ENCODE measurements around the gene DOCK9. TPM values are rescaled to one million over a fixed set of nuclear protein-coding genes. Genes with fewer than 3 reads are reported as not detected.

DOCK9 gene
- total RNA-seq, 1 experiment from 2014 or later: 36.6 TPM

GRCh38 chr13:98877466-98877865 lies 100.4 kb downstream of the DOCK9 start:
- Mint-ChIP-seq H3K9me3 (peaks cover 26% of the 10 kb centered on the region), H3K27me3 (ENCODE audit: low read depth) (no peaks in the 10 kb centered on the region), H3K36me3 (peaks cover 32% of the 10 kb centered on the region), H3K27ac (no peak overlapping the region; the same call in 1 of the 2 replicates), H3K4me1 (peaks cover 34% of the 10 kb centered on the region), H3K4me3 (no peak overlapping the region)
- TF ChIP-seq ZNF232 (CRISPR knock-in tag; IDR thresholded peaks at IDR 0.05) (no peak), EMX1 (CRISPR knock-in tag; IDR thresholded peaks at IDR 0.05) (no peak), TCF7 (CRISPR knock-in tag; IDR thresholded peaks at IDR 0.05; ENCODE audit: low read depth) (no peak), ZNF138 (CRISPR knock-in tag; conservative IDR thresholded peaks at IDR 0.05) (no peak), ATF2 (CRISPR knock-in tag; IDR thresholded peaks at IDR 0.05; ENCODE audit: borderline replicate concordance, low read depth) (no peak), NR3C1 (CRISPR knock-in tag; conservative IDR thresholded peaks at IDR 0.05; ENCODE audit: low read depth) (no peak), ZNF671 (CRISPR knock-in tag; IDR thresholded peaks at IDR 0.05) (no peak), RORB (CRISPR knock-in tag; IDR thresholded peaks at IDR 0.05) (no peak), ZNF416 (CRISPR knock-in tag; IDR thresholded peaks at IDR 0.05) (no peak), NFATC4 (CRISPR knock-in tag; IDR thresholded peaks at IDR 0.05) (no peak), KAT7 (CRISPR knock-in tag; IDR thresholded peaks at IDR 0.05; ENCODE audit: borderline replicate concordance) (no peak), OVOL2 (CRISPR knock-in tag; IDR thresholded peaks at IDR 0.05; ENCODE audit: borderline replicate concordance) (no peak)
- TF ChIP-seq, protein P1, sequence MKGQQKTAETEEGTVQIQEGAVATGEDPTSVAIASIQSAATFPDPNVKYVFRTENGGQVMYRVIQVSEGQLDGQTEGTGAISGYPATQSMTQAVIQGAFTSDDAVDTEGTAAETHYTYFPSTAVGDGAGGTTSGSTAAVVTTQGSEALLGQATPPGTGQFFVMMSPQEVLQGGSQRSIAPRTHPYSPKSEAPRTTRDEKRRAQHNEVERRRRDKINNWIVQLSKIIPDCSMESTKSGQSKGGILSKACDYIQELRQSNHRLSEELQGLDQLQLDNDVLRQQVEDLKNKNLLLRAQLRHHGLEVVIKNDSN (CRISPR knock-in tag; IDR thresholded peaks at IDR 0.05): no peak
- TF ChIP-seq, protein P2, sequence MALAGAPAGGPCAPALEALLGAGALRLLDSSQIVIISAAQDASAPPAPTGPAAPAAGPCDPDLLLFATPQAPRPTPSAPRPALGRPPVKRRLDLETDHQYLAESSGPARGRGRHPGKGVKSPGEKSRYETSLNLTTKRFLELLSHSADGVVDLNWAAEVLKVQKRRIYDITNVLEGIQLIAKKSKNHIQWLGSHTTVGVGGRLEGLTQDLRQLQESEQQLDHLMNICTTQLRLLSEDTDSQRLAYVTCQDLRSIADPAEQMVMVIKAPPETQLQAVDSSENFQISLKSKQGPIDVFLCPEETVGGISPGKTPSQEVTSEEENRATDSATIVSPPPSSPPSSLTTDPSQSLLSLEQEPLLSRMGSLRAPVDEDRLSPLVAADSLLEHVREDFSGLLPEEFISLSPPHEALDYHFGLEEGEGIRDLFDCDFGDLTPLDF (CRISPR knock-in tag; IDR thresholded peaks at IDR 0.05): no peak
- TF ChIP-seq, protein P3, sequence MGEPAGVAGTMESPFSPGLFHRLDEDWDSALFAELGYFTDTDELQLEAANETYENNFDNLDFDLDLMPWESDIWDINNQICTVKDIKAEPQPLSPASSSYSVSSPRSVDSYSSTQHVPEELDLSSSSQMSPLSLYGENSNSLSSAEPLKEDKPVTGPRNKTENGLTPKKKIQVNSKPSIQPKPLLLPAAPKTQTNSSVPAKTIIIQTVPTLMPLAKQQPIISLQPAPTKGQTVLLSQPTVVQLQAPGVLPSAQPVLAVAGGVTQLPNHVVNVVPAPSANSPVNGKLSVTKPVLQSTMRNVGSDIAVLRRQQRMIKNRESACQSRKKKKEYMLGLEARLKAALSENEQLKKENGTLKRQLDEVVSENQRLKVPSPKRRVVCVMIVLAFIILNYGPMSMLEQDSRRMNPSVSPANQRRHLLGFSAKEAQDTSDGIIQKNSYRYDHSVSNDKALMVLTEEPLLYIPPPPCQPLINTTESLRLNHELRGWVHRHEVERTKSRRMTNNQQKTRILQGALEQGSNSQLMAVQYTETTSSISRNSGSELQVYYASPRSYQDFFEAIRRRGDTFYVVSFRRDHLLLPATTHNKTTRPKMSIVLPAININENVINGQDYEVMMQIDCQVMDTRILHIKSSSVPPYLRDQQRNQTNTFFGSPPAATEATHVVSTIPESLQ (CRISPR knock-in tag; IDR thresholded peaks at IDR 0.05): no peak
- TF ChIP-seq, protein P4, sequence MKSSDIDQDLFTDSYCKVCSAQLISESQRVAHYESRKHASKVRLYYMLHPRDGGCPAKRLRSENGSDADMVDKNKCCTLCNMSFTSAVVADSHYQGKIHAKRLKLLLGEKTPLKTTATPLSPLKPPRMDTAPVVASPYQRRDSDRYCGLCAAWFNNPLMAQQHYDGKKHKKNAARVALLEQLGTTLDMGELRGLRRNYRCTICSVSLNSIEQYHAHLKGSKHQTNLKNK (CRISPR knock-in tag; IDR thresholded peaks at IDR 0.05): no peak
- TF ChIP-seq, protein P5, sequence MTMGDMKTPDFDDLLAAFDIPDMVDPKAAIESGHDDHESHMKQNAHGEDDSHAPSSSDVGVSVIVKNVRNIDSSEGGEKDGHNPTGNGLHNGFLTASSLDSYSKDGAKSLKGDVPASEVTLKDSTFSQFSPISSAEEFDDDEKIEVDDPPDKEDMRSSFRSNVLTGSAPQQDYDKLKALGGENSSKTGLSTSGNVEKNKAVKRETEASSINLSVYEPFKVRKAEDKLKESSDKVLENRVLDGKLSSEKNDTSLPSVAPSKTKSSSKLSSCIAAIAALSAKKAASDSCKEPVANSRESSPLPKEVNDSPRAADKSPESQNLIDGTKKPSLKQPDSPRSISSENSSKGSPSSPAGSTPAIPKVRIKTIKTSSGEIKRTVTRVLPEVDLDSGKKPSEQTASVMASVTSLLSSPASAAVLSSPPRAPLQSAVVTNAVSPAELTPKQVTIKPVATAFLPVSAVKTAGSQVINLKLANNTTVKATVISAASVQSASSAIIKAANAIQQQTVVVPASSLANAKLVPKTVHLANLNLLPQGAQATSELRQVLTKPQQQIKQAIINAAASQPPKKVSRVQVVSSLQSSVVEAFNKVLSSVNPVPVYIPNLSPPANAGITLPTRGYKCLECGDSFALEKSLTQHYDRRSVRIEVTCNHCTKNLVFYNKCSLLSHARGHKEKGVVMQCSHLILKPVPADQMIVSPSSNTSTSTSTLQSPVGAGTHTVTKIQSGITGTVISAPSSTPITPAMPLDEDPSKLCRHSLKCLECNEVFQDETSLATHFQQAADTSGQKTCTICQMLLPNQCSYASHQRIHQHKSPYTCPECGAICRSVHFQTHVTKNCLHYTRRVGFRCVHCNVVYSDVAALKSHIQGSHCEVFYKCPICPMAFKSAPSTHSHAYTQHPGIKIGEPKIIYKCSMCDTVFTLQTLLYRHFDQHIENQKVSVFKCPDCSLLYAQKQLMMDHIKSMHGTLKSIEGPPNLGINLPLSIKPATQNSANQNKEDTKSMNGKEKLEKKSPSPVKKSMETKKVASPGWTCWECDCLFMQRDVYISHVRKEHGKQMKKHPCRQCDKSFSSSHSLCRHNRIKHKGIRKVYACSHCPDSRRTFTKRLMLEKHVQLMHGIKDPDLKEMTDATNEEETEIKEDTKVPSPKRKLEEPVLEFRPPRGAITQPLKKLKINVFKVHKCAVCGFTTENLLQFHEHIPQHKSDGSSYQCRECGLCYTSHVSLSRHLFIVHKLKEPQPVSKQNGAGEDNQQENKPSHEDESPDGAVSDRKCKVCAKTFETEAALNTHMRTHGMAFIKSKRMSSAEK (CRISPR knock-in tag; IDR thresholded peaks at IDR 0.05; ENCODE audit: borderline replicate concordance): no peak
- TF ChIP-seq, protein P6, sequence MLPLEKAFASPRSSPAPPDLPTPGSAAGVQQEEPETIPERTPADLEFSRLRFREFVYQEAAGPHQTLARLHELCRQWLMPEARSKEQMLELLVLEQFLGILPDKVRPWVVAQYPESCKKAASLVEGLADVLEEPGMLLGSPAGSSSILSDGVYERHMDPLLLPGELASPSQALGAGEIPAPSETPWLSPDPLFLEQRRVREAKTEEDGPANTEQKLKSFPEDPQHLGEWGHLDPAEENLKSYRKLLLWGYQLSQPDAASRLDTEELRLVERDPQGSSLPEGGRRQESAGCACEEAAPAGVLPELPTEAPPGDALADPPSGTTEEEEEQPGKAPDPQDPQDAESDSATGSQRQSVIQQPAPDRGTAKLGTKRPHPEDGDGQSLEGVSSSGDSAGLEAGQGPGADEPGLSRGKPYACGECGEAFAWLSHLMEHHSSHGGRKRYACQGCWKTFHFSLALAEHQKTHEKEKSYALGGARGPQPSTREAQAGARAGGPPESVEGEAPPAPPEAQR (CRISPR knock-in tag; IDR thresholded peaks at IDR 0.05): no peak
- DNase-seq (ENCODE audit: low spot score) (no peak), ATAC-seq (no peak)
- ChIA-PET POLR2A (no interaction called here), CTCF (no interaction called here)

All from WTC11 (cell line).